Measurements from ENCODE around the gene KCNJ2. TPM values are rescaled to one million over a fixed set of nuclear protein-coding genes. Genes with fewer than 3 reads are reported as not detected.

The KCNJ2 gene
- total and polyA plus RNA-seq, 2 donors (not counting 1 experiment from before 2014, with no cell fraction given): not detected

- WGBS (ENCODE audit: insufficient coverage): 9% methylated on average over 19 of the region's 24 CpGs
- POLR2A ChIA-PET: no interaction called here
- Histone ChIP-seq H2AFZ (ENCODE audit: insufficient read depth, low read depth, low read length, poor library complexity, severe bottlenecking) (peak overlapping the region; percentile 75), H3K4me3 (ENCODE audit: control extremely low read depth in 1 of 5, extremely low read depth in 1 of 5, insufficient read depth in 1 of 5, low read depth in 2 of 5, low read length in 4 of 5) (peak overlapping the region; percentile 20 to 85 (median 51)), H3K36me3 (replicated peaks in 1 of 2; ENCODE audit: control extremely low read depth in 1 of 2, control insufficient read depth in 1 of 2, extremely low read depth in 1 of 2, insufficient read depth in 2 of 2, low read length in 1 of 2) (no peaks in the 10 kb centered on the region), H3K79me2 (ENCODE audit: control insufficient read depth, insufficient read depth, low read length) (no peaks in the 10 kb centered on the region), H3K9me3 (ENCODE audit: control extremely low read depth in 1 of 3, control insufficient read depth in 2 of 3, insufficient read depth in 1 of 3, low read length in 2 of 3) (peaks cover 0 to 2% (median 0%) of the 10 kb centered on the region in 3 donors), H3K4me1 (ENCODE audit: control insufficient read depth in 2 of 2, insufficient read depth in 2 of 2, low read length in 2 of 2) (peaks cover 19 to 21% of the 10 kb centered on the region in 2 donors), H3K27ac (ENCODE audit: low read length in 2 of 2) (no peak overlapping the region), H4K20me1 (ENCODE audit: control insufficient read depth, insufficient read depth, low read length, poor library complexity, severe bottlenecking) (no peaks in the 10 kb centered on the region), H3K27me3 (replicated peaks in 1 of 4; ENCODE audit: control extremely low read depth in 1 of 4, control insufficient read depth in 3 of 4, insufficient read depth in 4 of 4, low read length in 3 of 4) (peaks cover 0 to 22% (median 15%) of the 10 kb centered on the region in 4 experiments), H3K9ac (ENCODE audit: low read length) (peak overlapping the region; percentile 53), H3K4me2 (replicated peaks; ENCODE audit: low read depth, low read length, poor library complexity, severe bottlenecking) (peak overlapping the region; percentile 86)
- no peak for ATAC-seq (ENCODE audit: low read depth)
- H3K27ac Mint-ChIP-seq: peak overlapping the region; percentile 0
- H3K4me3 Mint-ChIP-seq: peak overlapping the region; percentile 67
- CTCF ChIA-PET: no interaction called here
- intact Hi-C loops (cut with micrococcal nuclease): no loop called here
- no peaks in the 10 kb centered on the region for H3K9me3 Mint-ChIP-seq (ENCODE audit: insufficient read depth)
- peaks cover 57% of the 10 kb centered on the region for H3K27me3 Mint-ChIP-seq
- peaks cover 23% of the 10 kb centered on the region for H3K4me1 Mint-ChIP-seq
- no peak for DNase-seq
- TF ChIP-seq EZH2 (IDR thresholded peaks at IDR 0.05; ENCODE audit: borderline replicate concordance, insufficient read depth, low read depth, low read length, poor library complexity, severe bottlenecking) (no peak), CTCF (IDR thresholded peaks at IDR 0.05) (no peak)
Observed at GRCh38 chr17:70169709-70170597, 621 bp downstream of the KCNJ2 start.

GRCh38 chr17:70171159-70171558 lies 1.8 kb downstream of the KCNJ2 start:
- TF ChIP-seq CTCF (IDR thresholded peaks at IDR 0.05): no peak
- H3K27ac Mint-ChIP-seq: no peak overlapping the region
- no peak overlapping the region for H3K4me3 Mint-ChIP-seq
- no peaks in the 10 kb centered on the region for H4K20me1 ChIP-seq (ENCODE audit: control insufficient read depth, insufficient read depth, low read length, poor library complexity, severe bottlenecking)
- H3K4me2 ChIP-seq (replicated peaks; ENCODE audit: low read depth, low read length, poor library complexity, severe bottlenecking): no peak overlapping the region
- H3K4me1 Mint-ChIP-seq: peaks cover 23% of the 10 kb centered on the region
- no peaks in the 10 kb centered on the region for H3K79me2 ChIP-seq (ENCODE audit: control insufficient read depth, insufficient read depth, low read length)
- H3K4me3 ChIP-seq (ENCODE audit: control extremely low read depth in 1 of 5, extremely low read depth in 1 of 5, insufficient read depth in 1 of 5, low read depth in 2 of 5, low read length in 4 of 5): no peak overlapping the region
- no peak overlapping the region for H2AFZ ChIP-seq (ENCODE audit: insufficient read depth, low read depth, low read length, poor library complexity, severe bottlenecking)
- H3K9ac ChIP-seq (ENCODE audit: low read length): no peak overlapping the region
- H3K36me3 ChIP-seq (replicated peaks in 1 of 2; ENCODE audit: control extremely low read depth in 1 of 2, control insufficient read depth in 1 of 2, extremely low read depth in 1 of 2, insufficient read depth in 2 of 2, low read length in 1 of 2): no peaks in the 10 kb centered on the region
- CTCF ChIA-PET: interaction anchor here (0.8 kb wide), 1 partner anchor 9 kb away, joined by 5 read pairs; no protein-coding TSS in a partner anchor
- H3K4me1 ChIP-seq (ENCODE audit: control insufficient read depth in 2 of 2, insufficient read depth in 2 of 2, low read length in 2 of 2): peaks cover 19 to 21% of the 10 kb centered on the region in 2 donors
- peaks cover 0 to 22% (median 15%) of the 10 kb centered on the region in 4 experiments for H3K27me3 ChIP-seq (replicated peaks in 1 of 4; ENCODE audit: control extremely low read depth in 1 of 4, control insufficient read depth in 3 of 4, insufficient read depth in 4 of 4, low read length in 3 of 4)
- peaks cover 0 to 7% (median 0%) of the 10 kb centered on the region in 3 donors for H3K9me3 ChIP-seq (ENCODE audit: control extremely low read depth in 1 of 3, control insufficient read depth in 2 of 3, insufficient read depth in 1 of 3, low read length in 2 of 3)
- POLR2A ChIA-PET: no interaction called here
- H3K27me3 Mint-ChIP-seq: peaks cover 57% of the 10 kb centered on the region
- ATAC-seq (ENCODE audit: low read depth) (no peak), DNase-seq (no peak)
- no peak overlapping the region for H3K27ac ChIP-seq (ENCODE audit: low read length in 2 of 2)
- no CpG with 5 or more reads among the region's 5 CpGs for WGBS (ENCODE audit: insufficient coverage)
- no peaks in the 10 kb centered on the region for H3K9me3 Mint-ChIP-seq (ENCODE audit: insufficient read depth)
- intact Hi-C loops (cut with micrococcal nuclease): no loop called here
